Activated T-cell treated with anti-CD3 and anti-CD28 coated beads for 48 hours (primary cell): Measurements from ENCODE around the gene ISLR.
"Not testable (repeated sequence)": the region's sequence is repeated elsewhere in the genome, so short reads cannot be mapped to it uniquely, and the experiment has no call there.

Experiments
- DNase-seq: peaks from one replicate; pipeline ENCODE4 v3.0.0-alpha.2; 2020; ENCODE audit warnings: low read depth

ISLR gene

DNA sequence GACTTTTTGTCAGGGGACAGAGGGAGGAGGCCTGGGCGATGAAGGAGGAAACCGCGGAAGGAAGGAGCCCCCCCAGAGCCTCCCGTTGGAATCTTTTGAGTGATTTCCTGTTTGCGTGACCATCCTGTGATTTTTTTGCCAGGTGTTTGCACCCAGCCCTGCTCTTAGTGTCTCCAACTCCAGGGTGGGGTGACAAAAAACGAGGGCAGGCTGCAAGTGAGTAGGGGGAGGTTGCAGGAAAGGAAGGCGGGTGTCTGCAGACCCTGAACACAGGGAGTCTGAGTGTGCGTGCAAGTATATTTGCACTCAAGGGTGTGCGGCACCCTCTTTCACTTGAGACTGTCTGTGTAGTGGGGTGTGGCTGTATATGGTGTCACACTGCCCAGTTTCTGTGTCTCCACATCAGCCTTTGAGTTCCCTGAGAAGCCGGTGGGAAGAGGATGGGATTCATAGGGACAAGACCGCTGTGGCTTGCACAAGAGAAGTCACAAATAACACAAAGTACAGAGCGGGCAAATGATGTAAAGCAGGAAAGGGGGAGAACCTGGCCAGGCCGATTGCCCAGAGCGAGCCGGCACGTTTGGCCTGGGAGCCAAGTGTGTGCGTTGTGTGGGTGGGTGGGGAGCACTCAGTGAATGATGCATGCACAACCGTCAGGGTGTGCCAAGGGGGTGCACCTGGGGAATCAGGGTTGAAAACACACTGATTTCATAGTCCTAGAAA, 36.5 kb upstream of the ISLR start:
- no peak for DNase-seq

DNA sequence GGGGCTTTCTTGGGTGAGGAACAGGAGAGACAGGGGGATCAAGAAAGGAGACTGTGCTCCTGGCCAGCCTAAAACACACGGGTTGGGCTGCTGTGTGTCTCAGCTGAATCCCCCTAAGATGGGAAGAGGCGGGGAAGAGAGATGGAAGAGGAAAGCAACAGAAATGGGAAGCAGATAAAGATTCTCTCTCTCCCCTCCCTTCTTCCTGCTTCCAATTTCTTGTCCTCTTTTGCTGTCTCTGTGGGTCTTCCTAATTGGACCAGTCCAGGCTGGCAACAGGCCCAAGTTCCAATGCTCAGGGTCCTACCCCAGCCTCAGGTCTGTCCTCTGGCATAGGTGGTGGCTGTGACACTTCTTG, 36.0 kb upstream of the ISLR start:
- DNase-seq = no peak

DNA sequence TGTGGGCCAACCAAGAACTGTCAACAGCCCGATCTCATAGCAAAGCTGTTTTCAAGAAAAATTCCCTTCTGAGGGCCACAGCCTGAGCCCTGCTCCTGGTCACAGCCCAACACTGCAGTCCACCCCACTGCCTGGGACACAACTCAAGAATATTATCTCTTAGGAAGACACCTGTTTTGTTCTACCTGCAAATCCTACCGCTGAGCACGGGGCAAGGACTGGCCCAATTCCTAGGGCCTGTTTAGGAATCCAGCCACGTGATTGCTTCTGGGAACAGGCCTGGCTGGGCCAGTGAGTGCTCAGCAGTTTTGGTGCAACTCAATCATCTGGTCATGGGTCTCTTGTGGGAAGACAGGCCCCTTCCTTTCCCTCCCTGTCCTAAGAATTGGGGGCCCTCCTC, 34.9 kb upstream of the ISLR start:
- DNase-seq = no peak

DNA sequence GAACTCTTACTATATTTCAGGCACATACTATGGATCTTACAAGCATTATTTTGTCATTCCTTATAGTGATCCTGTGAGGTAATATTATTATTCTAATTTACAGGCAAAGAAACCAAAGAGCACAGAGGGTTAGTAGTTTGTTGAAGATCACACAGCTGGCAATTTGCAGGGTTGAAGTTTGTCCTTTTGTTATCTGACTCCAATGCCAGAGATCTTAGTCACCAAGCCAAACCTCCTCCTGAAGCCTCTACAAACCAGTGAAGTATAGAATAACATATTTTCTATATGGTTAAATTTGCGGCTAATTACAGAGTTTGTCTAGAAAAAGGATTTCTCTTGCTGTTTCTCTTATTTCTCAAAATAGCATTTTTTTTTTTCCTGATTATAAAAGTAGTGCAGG, 31.9 kb upstream of the ISLR start:
- no peak for DNase-seq

DNA sequence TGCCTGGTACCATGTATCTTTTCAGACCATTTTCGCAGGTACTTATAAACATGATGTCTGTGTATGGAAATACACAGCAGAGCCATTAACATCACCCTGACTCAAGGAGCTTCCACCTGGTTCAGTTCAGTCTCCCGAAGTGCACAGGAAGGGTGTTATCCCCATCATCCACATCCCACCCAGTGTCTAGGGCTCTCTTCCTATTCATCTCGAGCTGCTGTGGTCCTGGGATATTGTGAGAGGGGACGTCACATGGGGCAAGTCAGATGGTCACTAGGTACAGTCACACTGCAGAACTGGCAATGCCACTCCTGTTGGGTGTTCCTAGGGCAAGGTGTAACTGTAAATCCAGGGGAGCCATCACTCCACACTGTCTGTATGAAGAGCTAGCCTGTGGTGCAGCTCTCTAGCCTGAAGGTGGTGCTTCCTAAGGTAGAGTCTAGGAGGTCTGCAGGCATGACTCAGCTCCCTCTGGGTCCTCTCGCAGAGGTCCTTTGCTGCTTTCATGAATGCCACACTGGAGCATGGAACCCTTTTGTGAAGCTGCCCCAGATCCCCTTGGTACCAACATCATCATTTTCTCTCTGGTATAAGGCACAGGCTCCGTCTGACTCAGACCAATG, 29.2 kb upstream of the ISLR start:
- DNase-seq = no peak

DNA sequence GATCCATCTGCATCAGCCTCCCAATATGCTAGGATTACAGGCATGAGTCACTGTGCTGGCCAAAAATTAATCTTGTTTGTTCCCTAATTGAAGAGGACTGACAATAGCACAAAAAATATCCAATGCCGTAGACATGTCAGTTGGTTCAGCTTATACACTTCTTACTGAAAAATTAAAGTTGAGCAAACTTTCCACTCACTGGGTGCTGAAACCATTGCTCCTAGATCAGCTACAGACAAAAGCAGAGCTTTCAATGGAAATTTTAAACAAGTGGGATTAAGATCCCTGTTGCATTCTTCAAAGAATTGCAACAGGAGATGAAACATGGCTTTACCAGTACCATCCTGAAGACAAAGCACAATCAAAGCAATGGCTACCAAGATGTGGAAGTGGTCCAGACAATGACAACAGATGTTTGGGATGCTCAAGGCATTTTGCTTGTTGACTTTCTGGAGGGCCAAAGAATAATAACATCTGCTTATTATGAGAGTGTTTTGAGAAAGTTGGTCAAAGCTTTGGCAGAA, 27.2 kb upstream of the ISLR start:
- no peak for DNase-seq

DNA sequence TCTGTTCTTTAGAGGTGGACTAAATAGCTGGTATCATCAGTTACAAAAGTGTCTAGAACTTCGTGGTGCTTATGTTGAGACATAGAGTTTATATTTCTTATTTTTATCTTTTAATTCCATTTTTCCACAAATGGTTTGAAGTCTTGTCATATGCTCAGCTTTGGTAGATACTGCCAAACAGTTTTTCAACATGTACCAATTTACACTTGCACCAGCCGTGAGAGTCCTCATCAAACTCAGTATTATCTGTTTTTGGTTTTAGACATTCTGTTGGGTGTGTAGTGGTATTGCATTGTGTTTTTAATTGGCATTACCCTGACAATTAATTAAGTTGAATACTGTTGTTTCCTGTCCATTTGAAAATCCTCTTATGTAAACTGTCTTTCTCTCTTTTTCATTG, 26.5 kb upstream of the ISLR start:
- no peak for DNase-seq

DNA sequence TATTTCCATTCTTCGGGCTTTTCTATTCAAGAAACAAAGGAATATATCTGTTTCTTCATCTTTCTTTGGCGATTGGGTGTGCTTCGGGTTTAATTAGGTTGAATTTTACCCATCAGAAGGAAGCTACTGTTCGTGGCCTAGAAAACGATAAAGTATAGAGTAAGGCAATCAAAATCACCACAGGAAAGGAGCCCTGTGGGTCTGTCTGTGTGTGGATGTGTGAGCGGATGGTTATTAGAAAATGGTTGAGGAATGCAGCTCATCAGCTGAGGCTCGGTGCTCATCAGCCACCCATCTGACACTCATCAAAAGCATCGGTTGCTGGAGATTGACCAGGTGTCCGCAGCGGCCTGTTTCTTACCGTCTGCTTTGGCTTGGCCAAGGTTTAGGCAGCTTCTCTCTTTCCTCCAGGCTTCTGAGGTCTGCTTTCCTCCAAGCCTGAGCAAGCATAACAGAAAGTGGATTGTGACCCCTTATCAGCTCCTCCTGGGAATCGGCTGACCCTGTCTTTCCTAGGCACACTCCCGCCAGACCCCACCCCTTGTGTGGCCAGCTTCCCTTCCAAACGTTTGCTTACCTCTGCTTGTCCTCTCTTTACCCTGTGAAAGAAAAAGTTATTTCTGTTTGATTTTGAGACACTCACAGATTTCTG, 17.6 kb upstream of the ISLR start:
- no peak for DNase-seq

DNA sequence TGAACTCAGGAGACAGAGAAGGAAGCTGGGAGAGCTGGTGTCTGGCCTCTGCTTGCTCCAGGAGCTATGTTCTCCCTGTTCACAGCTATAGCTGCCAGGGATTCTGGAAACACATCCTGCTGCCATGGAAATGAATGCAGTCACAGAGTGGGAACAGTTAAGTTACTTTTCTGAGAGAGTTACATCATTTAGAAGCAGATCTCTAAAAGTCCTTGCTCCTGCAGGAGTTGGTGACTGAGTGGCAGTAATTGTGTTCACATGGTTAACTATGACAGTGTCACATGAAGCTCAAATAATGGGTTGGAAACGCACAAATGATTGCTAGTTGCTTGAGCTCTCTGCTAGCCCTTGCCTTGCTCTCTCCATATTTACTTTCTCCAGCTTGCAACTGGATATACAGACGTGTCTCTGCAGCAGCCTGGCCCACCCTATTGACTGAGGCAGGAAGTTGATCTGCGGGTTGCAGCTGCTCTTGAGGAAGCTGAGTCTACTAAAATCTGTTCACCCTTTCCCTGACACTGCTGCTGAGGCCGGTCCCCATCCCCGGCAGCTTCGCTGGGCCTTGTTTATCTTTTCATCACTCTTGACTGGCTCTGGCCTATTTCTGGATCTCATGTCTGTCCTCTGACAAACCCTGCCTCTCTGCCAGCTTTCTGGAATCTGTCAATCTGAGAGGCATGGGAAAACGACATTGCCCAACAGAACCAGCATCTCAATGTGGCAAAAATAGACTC, 16.7 kb upstream of the ISLR start:
- DNase-seq = no peak

DNA sequence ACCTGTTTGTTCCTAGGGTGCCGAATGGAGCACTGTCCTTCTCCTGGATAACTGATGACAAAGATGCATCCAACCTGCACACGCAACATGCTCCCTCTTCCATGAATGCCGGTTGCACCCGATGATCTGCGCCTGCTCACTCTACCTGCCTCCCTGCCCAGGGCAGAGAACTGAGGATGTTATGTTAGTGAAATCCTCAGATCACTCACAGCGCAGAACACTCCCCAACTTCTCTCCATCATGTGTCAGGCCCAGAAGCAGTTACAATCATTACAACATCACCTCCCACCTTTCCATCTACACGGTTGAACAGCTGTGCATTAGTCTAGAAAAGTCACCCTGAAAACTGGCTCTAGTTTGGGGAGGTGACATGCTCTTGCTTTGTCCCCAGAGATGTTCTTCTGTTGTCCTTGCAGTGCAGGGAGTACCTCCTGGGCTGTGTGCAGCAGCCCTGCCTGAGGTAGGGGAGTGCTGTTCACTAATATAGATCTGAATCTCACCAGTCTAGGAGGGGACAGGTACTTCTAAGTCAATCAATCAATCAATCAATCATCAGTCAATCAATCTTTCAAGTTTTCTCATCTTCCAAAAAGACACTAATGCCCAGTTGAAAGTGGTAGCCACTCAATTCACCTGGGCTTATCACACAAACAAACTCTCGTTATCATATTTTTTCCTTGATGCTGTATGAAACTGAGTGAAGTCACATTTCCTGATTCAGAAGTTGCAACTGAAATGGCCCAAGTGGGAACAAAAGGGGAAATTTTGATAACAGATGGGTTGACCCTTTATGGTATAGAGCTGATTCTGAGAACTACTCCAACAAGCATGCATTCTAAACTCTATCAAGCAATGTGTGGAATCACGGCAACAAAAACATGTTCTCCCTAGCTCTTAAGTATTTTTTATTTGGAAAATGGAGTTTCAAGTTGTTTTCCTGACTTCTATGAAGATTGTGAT, 15.4 kb upstream of the ISLR start:
- no peak for DNase-seq

DNA sequence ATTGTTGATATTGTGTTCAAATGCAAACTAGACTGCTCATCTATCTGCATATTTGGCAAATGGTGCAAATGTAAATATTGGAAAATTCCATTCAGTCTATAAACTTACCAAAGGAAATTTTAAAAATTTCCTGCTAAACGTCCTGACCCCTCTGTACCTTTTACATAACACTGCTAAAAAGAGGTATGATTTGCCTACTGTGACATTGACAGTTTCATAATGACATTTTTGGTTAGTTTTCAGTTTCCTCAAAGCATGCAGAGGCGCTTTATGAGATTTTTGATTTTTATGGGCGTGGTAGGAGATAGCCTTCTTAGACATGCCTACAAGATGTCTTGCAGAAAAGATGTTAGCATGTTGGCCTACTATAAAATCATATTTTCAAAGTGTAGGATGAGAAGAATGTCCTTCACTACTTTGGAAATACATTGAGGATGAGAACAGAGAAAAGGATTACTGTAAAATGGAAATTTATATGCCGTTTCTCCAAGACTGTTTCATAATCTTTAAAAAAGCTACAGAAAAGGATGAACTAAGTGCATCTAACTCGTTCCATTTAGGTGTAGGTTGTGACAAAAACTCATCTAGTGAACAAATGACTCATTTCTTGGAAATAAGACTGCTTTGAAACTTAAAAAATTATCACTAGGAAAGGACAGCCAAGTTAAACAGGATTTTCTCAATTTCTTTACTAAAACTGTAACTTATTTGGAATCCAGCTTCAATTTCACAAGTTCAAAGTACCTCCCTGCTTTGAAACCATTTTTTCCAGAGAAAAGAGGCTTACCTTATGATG, 14.5 kb upstream of the ISLR start:
- no peak for DNase-seq

DNA sequence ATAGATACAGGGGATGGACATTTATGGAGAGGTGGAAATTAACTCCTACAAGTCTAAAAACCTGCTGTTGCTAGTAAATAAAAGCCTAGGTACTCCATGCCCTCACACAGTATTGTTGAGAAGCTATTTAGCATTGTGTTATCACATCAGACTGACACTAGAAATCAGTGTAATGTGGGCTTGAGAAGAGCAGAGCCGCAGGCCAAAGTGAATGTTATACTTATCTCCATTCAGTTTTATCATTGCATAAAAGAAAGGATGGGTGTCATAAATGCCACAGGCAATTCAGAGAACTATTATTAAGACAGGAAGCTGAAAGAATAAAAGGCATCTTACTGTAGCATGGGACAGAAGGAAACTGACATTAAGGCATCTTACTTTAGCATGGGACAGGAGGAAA, 13.7 kb upstream of the ISLR start:
- no peak for DNase-seq

DNA sequence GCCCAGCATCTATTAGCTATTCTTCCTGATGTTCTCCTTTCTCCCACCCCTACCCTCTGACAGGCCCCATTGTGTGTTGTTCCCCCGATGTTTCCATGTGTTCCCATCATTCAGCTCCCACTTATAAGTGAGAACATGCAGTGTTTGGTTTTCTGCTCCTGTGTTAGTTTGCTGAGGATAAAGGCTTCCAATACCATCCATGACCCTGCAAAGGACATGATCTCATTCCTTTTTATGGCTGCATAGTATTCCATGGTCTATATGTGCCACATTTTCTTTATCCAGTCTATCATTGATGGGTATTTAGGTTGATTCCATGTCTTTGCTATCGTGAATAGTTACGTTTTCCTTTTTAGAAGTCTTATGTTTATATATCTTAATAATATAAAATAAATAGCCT, 13.1 kb upstream of the ISLR start:
- not testable (repeated sequence) for DNase-seq

DNA sequence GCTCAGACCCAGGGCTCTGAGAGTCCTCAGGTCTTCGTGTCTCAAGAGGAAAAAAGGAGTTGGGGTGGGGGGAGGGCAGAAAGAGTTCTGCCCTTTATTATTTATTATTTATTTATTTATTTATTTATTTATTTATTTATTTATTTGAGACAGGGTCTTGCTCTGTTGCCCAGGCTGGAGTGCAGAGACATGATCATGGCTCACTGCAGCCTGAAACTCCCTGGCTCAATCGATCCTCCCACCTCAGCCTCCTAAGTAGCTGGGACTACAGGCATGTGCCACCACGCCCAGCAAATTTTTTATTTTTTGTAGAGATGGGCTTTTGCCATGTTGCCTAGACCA, 11.3 kb upstream of the ISLR start:
- DNase-seq = not testable (repeated sequence)

DNA sequence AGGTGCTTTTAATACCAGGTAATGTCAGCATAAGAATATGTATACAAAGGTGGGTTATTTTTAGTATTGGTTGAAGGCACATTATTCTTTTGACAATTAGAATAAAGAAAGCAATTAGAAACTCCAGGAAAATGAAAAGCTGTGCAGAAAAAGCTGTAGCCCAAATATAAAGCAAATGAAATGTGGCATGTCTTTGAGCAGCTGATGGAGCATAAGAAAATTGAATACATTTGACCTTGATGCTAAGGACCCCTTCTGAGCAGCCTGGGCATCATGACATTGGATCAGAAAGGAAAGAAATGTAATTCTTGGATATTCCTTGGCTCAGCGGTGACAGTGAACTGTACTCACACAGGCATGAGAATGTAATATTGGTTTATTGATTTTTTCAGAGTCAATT, 8.0 kb upstream of the ISLR start:
- no peak for DNase-seq

DNA sequence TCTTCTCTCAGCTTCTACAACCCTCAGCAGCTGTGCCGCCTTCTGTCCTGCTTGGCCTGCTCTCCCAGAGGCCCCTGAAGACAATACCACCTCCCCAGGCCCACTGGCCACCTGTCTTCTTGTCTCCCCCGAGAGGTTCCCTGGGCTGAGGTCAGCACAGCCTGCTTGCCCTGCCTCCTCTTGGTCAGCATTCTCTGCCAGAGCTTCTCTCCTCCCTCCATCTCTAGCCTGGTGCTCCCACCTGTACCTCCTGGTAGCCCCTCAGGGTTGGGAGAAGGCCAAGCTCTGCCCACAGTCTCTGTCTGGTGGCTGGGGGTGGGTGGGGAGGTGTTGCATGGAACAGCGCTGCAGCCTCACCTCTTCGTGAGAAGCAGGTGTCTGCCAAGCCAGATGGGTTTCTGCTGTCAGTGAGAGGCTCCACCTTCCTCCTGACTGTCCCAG, 5.6 kb upstream of the ISLR start:
- no peak for DNase-seq

DNA sequence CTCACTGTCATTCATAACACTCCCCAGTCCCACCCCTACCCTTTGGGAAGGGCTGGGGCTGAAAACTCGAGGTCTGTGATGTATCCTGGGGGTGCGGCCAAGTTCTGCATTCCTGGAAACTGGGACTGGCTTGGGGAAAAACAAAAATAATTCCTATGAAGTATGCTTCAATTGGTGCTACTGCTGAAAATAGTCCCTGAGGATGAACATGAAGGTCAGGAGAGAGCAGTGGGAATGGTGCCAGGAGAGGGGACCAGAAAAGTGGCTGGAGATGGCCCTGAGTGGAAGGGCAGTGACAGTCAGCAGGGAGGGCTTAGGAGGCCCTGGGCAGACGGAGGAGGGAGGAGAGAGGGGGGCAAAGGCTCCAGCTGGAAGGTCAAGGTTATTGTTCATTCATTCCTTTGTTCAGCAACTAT, 4.8 kb upstream of the ISLR start:
- no peak for DNase-seq

DNA sequence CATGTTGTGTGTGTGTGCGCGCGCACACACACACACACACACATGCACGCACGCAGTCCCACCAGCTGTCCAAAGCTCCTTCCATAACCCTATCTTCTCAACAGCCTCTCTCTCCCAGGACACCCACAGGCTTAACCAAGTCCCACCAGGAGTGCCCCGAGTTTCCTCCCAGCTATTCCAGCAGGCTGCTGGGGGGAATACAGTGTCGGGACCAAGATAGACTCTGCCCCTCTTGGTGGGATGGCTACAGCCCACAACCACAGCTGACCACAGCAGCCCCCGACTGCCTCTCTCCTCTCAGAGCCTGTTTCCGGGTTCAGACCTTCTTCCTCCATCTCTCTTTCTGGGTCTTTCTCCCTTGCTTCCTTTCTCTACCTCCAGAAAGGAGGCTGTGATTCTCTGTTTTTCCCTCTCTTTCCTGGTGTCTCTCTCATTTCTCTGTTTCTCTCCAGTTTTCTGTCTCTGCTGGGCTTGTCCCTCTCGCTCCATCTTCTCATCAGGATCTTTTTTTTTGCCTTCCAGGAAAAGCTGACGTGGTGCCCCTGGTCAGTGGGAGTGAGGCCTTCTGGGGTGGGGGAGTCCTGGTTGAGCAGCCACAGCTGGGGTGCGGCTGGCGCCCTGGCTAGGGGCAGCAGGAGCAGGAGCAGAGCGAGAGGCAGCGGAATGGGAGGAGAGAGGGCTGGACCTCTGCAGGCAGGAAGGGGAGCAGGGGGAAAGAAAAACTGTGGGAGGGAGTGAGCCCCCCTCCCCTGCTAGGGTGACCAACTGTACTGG, 3.3 kb upstream of the ISLR start:
- DNase-seq = no peak

DNA sequence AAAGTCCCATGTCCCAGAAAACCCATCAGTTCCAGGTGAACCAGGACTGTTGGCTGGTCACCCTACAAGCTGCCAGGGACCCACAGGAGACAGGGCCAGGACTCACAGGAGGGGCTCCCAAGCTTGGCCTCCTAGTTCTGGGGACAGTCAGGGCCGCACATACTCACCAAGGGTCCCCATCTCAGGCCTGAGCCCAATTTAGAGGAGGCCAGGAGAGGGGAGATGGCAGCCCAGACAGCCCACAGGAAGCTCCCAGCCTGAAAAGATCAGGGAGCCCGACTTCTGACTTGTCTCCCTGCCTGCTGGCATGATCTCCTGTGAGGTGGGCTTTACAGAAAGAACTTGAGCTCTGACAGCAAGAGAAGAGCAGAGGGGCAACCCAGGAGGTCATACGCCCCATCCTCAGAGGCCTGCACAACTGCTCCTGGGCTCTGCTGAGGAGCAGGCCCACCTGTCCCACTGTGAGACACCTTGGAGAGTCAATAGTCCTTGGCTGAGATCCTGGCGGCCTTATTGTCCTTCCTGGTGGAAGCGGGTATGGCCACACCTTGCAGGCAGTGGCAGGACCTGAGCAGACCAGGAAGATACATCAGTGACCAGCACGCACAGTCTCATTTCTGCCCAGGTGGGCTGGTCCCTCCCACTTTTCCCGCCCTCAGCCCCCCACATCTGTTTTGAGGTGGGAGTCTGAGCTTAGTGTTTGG, 2.5 kb upstream of the ISLR start:
- no peak for DNase-seq
